Stimulated activated CD4-positive, alpha-beta T cell treated with anti-CD3 and anti-CD28 coated beads, Interleukin-4, amount 100 ng/mL, for 1 hour (primary cell): ENCODE results near the gene FAM131B.
A peak's percentile ranks its signal among the peaks of the same experiment; 100 is the strongest.

Source experiments
- DNase-seq: peaks from one replicate; pipeline ENCODE4 v3.0.0-alpha.2; 2020

The FAM131B gene

DNA sequence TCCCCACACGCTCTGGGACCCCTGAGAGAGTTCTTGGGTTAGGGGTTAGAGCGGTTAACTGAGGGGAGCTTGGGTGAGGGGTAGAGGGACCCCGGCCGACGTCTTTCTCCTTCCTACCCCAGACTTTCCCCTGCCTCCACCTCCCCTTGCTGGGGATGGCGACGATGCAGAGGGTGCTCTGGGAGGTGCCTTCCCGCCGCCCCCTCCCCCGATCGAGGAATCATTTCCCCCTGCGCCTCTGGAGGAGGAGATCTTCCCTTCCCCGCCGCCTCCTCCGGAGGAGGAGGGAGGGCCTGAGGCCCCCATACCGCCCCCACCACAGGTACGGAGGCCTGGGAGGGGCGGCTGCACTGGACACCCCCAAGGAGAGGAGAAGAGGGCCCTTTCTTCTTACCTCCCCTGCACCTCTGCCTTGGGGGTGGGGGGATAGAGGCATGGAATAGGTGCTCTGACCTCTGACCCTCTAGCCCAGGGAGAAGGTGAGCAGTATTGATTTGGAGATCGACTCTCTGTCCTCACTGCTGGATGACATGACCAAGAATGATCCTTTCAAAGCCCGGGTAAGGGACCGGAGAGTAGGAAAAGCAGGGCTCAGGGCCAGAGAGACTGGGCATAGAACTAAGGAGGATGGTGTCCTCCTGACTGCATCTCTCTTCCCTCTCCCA, 19.7 kb upstream of the FAM131B start:
- no peak for DNase-seq

DNA sequence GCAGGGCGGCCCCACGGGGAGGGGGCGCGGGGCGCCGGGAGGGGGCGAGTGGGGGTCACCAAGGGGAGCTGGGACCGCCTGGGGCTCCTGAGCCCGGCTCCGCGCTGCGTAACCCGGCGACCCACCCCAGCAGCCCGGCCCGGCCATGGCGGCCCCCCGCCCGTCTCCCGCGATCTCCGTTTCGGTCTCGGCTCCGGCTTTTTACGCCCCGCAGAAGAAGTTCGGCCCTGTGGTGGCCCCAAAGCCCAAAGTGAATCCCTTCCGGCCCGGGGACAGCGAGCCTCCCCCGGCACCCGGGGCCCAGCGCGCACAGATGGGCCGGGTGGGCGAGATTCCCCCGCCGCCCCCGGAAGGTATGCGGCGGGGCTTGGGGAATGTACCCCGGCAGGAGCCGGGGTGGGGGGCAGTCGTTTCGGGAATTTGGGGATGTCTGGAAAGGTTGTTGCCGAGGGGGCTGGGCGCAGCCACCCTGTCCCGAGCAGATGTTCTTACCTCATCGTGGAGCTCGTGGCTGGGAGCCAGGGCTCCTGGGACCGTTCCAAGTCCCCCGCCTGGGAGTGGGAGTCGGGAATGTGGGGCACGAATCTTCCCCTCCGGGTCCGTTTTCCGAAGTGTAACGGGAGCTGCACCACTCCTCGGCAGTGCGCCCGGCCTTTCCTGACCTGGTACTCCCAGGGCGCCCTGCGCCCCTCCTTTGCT, 19.1 kb upstream of the FAM131B start:
- no peak for DNase-seq

DNA sequence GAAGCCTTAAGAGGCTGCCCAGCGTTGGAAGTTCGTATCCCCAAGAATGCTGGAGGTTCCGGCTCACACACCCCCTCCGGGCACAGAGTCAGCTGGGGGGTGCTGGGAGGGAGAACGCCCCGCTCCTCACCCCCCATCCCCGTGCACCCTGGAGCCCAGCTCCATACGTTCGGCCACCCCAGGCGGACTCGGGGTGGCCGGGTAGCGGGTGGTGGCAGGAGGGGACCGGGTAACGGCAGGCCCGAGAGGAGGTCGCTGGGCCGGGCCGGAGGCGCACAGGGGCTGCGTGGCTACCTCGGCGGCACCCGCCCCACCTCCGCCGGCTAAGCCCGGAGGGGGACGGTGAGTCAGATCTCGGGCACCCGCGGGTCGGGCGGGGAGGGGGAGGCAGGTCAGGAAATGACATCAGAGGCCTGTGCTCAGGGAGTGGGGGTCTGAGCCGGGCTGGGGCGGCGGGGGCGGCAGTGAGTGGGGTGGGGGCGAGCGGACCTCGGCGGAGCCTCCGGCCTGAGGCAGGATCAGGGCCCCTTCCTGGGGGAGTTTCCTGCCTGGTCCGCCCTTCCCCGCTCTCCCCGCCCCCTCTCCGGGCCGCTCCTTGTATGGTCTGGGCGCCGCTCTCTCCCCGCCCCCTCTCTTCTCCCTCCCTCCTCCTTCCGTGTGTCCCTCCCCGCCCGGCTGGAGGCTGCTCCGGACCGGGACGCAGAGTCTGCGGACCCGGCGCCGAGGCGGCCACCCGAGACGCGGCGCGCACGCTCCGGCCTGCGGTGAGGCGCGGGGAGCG, 18.3 kb upstream of the FAM131B start, which contains the start of gene ZYX:
Gene ZYX (plus strand): TSS at position 700 of the 781 bp plus-strand sequence. CDS start 227 bp downstream, outside the sequence.
- DNase-seq: peak; percentile 86

DNA sequence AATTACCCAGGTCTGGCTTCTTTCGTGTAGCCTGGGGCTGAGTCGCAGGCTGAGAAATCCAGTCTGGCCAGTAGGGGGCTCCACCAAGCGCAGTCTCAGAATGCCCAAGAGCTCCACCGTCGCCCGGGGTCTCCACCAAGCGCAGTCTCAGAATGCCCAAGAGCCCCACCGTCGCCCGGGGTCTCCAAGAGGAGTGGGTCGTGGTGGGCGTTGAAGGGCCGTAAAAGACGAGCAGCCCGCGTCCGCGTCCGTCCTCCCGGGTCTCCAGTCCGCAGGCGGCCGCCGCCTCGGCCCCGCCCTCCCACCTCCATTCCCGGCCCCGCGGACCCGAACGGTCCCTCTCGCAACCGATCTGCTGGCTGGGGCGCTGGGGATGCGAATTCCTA, 17.7 kb upstream of the FAM131B start:
- peak; percentile 88 for DNase-seq

DNA sequence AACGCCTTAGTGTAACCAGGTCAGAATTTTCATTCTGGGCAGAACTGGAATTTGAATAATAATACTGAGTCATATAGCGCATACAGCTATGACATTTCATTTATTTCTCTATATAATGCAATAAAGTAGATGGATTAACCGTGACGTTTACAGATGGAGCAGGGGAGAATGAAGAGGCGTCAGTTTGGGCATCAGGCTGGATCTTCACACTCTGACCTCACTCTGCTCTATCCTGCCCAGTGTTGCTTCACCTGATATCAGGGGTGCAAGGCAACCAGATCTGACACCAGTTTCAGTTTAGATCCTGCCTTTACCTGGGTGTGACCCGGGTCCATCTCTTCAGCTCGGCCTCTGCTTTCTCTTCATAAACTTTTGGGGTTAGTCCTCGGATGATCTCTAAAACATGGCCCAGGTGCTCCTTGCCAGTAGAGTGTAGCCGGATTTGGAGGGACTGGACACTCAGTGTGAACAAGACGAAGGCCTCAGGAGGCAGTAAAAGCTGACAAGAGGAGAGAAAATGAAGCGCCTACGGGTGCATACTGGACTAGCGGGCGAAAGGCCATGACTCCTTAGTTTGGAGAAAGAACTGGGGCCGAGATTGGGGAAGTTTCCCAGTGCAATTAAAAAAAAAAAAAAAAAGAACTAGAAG, 17.2 kb upstream of the FAM131B start:
- DNase-seq: no peak

DNA sequence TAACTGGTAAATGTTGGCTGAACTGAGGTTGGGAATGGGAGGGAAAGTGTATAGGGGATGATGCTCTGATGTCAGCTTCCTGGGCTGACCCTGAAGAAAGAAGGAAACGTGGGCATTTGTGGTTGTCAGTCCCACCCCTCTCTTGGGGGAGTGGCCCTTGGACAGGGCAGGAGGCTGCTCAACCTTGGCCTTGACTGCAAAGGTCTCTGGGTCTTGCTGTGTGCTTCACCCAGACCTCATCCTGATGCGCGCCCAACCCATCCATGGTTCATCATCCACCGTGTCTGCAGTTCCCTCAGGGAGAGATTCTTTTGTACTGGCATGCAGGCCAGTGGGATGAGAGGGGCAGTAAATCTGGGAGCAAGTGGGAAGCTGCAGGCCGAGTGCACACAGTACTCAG, 13.9 kb upstream of the FAM131B start:
- DNase-seq: no peak

DNA sequence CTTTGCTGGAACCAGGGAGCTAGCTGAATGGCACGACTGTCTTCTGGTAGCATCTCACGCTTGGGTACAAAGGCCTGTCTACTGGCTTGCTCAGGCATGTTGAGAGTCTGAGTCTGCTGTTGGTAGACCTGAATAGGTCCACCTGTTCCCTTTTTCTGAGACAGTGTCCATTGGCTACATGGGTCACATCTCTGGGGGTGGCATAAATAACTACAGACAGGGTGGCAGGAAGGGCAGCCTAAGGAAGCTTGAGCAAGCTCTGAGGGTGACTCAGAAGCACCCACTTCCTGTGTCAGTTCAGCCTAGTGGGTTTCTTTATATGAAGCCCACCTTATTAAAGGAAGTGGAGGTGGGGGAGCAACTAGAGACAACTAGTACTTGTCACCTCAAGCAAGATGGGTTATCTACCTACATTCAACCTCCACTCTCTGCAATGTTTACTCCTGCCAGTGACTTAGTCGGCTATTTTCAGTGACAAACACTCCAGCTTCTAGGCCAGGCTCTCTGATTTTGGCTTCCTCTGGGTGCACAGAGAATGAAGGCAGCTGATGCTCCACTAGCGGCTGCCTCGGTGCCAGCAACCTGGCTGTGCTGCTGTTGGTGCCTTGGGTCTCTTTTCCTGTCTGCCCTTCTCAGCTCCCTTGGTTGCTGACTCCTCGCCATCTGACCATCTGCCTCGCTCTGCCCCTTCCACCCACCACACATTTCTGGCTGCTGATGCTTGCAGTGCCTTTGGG, 13.0 kb upstream of the FAM131B start:
- no peak for DNase-seq

DNA sequence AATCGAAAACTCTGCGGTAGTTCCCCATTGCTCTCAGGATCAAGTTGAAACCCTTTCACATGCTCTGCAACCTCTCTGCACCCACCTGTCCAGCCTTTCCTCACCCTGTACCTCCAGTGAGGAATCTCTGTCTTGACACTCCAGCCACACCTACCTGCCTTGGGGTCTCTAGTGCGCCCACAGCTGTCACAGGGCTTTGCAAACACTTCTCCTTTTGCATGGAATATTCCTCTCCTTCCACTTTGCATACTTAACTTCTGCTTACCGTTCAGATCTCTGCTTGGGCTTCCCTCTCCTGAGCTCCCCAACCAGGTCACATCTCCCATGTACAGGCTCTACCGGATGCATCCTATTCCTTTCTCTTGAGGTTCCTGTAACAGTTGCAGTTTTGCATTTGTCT, 12.0 kb upstream of the FAM131B start:
- no peak for DNase-seq

DNA sequence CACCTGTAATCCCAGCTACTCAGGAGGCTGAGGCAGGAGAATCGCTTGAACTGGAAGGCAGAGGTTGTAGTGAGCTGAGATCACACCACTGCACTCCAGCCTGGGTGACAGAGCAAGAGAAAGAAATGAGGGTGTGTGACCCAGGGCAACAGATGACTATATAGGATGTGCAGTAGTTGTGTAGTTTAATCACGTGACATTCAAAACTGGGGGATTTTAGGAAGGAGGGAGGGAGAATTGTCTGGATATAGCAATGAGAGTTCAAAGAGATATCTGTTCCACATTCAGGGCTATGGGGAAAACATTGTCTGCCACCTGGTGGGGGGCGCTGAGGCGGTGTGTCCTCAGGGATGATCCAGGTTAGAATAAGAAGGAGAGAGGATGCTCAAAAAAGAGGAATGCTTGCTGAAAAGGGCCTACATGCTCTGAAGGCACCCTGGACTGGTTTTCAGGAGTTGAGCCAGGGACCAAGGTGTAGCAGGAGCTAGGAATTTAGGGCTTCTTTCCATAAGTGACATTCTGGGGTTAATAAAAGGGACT, 10.8 kb upstream of the FAM131B start:
- no peak for DNase-seq

DNA sequence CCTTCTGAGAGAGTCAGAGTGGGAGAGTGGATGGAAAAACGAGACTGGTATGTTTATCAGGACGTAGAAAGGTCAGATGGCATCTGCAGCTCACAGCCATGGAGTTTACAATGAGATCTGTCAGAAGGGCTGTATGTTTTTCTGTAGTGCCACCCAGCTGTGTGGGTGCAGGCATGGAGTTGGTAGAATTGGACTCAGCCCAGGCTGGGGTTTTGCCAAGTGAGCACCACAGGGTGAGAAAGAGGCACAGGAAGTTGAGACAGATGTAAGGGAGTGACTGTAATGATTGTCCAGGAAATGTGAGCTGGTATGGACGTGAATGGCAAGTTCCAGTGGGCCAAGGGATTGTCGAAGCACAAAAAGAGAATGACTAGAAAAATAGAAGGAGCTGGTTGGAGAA, 9.6 kb upstream of the FAM131B start:
- no peak for DNase-seq

DNA sequence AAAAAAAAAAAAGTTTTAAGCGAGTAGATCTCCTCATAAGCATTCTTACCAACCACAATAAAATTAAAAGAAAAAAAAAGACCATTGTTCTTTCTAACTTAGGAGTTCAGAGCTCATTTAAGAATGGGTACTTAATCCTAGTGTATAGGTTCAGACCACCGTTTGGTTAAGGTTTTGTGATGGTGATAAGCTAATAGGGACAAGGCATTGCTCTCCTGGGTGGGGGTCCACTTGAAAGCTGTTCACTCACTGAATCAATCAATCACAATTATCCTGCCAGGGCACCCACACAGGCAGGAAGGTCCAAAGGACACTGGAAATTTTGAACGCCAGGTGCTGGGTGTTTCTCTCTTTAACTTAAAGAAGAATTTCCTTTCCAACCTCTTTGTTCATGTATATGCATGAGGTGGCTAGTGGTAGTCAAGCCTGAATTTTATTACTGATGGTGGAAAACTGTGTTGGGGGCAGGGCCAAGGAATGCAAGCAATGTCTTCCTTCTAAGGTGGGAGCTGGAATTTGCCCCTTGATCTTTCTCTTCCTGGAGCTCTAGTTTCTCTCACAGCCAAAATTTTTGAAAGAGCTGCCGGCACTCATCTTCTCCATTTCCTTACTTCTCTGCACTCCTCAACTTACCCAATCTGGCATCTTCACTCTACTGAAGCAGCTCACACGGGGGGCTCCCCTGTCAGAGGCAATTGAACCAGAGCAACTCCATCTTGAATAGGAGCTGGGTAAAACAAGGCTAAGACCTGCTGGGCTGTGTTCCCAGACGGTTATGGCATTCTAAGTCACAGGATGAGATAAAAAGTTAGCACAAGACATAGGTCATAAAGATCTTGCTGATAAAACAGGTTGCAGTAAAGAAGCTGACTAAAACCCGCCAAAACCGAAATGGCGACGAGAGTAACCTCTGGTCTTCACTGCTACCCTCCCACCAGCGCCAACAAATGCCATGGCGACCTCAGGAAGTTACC, 7.5 kb upstream of the FAM131B start:
- no peak for DNase-seq

DNA sequence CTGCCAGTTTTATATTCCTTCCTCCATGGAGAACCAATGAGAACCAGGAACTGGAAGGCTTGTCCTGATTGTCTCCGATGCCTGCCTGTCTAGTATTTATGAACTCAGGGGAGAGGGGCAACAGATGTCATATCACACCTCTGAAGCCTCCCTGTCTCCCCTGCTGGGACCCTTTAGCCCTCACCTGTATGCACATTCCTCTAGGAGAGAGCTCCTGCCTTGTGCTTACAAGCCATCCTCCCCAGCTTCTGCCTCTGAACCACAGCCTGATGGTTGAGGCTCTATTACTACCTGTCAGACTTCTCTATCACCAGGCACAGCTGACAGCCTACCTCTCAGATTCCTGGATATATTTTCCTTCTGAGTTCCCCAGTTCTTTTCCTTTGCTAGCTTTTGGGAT, 5.9 kb upstream of the FAM131B start:
- no peak for DNase-seq

DNA sequence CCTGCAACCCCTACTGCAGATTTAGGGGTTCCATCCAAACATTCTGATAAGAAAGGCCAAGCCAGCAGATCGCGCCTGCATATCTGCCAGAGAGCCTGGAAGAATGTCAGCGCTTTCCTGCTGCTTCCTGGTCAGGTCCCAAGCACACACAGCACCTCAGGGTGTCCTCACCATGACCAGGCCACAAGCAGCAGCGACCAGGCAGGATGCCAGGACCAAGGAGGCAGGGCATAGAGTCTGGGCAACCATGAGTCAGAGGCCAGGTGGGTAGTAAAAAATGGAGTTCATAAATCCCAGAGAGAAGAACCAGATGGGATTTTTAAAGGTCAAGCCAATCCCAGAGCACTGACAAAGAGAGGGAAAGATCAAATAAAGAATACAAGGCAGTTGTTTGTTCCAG, 5.5 kb upstream of the FAM131B start:
- no peak for DNase-seq

DNA sequence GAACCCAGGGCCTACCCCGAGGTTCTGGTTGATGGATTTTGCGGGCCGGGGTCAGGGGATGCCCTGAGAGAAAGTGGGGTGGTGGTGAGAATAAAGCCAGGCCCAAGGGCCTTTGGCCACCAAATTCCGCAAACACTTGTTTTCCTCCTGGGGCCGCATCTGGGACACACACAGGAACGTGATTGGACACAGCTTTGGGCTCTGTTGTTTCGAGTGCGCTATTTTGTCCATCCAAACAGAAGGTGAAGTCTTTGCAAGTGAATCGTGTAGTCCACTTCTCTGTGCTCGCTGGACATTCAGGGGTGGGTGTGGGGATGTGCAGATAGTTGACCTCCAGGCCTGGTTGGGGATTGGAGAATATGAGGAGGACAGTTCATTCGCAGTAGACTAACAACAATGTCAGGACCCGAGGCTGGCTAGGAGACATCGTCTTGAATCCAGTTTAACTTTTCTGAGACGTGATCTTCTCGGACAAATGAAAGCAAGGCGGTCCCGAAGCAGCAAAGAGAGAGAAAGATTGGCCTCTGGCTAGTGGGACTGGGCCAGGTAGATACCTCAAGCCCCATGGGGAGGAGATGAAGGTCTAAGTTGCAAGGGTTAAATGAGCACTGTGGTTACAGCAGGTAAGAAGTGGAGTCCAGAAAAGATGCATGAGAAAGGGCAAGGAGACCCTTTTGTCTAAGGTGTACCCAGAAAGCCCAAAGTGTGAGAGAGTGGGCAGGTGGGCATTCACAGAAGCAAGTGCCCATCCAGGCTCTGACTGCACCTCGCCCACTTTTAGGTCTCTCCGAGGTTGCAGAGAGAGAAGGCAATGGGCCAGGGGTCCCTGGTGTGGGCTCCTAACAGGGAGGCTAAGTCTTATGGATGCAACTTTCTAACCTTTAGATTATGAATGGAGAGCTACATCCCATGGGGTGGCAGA, 764 bp upstream of the FAM131B start:
- no peak for DNase-seq

DNA sequence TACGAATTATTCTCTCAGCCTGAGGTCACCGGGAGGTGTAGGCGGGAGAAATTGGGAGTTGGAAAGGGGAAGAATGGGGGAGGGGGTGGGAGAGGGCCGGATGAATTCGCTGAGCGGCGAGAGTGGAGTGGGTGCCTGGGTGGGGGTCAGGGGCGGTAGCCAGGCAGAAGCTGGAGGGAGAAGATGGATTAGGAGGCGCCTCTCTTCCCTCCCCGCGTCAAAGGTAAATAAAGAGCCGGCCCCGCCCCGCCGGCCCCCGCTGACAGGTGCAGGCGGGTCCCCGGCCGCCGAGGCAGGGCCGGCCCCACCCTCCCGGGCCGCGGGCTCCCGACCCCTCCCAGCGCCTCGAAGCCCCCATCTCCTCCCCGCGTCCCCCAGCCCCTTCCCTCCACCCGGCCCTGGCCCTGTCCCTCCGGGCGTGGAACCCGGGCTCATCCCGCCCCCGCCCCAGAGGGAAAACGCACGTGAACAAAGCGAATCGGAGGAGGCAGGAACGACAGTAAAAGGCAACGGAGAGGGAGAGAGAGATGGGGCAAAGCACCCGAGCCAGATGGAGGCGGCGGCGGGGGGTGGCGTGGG, 872 bp downstream of the FAM131B start:
- no peak for DNase-seq

DNA sequence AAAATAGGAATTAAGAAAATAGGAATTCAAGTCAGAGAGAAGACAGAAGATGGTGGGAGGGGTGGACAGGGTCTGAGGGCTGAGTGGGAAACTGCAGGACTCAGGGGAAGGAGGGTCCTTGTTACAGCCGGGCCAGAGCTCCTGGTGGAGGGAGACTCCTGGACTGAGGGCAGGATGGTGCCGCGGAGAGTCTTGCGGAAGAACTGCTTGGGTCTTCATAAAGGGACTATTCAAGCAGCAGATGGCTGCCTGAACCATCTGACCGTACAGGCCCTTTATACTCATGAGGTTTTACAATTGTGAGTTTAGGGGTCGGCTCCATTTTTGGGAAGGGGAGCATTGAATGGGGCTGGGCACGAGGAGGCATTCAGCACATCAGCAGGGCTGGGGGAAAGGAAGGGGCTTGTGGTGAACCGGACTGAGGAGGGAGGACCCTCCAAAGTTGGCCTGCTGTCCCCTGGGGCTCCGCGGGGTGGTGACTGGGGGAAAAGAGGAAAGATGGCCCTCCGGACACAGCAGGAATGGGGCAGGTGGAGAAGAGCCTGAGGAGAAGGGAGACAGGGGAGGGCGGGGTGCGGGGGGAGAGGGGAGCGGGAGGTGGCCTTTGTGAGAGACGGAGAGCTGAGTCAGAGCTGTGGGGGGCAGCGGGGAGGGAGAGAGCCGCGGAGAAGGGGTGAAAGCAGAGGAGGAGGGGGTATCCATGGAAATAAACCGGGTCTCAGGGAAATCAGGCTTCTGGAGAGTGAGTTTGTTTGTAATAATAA, 1.5 kb downstream of the FAM131B start:
- no peak for DNase-seq

DNA sequence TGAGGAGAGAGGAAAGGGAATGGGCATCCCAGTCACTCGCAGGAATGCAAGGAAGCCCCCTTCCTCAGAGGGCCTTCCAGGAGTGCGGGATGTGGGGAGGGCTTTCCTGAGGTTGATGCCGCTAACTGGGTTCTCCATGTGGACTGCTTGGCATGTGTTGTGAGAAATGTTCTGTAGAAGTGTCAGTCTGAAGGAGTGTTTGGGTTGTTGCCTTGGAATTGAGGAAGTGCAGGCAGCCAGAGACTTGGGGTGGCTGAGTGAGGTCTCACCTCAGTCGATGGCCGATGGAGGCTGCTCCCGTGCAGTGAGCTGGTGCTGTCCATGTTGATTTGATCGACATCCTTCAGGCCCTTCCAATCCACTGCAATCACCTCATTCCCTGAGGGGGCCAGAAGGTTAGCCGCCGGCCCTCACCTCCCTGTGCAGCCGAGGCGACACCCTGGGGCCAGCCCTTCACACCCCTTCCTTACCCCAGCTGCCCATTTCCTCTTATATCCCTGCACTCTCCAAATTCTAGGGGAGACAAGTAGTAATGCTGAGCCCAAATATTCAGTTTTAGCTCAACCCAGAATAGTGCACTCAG, 2.7 kb downstream of the FAM131B start:
- DNase-seq: no peak

DNA sequence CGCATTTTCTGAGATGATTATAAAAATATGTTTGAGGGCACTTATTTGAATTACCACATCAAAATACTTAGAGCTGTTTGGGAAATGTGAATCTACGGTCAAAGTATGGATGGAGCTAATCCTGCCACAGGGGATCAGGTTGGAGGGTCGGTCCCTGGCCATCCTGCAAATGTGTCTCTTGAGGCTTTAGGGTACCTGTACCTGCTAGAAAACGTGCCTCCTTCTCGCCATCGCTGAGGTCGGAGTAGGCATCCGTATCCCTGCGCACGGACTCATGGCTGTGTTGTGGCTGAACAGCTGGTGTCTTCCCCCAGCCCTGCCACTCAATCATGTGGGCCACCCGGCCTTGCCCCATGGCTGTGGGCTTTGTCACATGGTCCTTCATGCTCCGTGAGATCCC, 3.9 kb downstream of the FAM131B start:
- DNase-seq: no peak
